Measurements from ENCODE around the gene LCNL1. TPM values are rescaled to one million over a fixed set of nuclear protein-coding genes. Genes with fewer than 3 reads are reported as not detected.

Gene LCNL1
- total RNA-seq, 1 experiment from 2014 or later, result 0.82 TPM

- in situ Hi-C loops (cut with HindIII; ENCODE audit: low pct_unique_long_range_greater_than_20kb, low sequenced_read_pairs) (no loop called here), intact Hi-C loops (cut with micrococcal nuclease; ENCODE audit: unreplicated experiment) (no loop called here)
- TF ChIP-seq SIN3A (IDR thresholded peaks at IDR 0.05; ENCODE audit: borderline replicate concordance, insufficient read depth, low read depth, low read length) (no peak), TCF7L2 (IDR thresholded peaks at IDR 0.05; ENCODE audit: low read depth, low read length) (no peak), REST (IDR thresholded peaks at IDR 0.05; ENCODE audit: insufficient read depth in 1 of 2, low read depth in 2 of 2, low read length in 1 of 2) (no peak), CTCF (IDR thresholded peaks at IDR 0.05) (no peak), POLR2AphosphoS5 (IDR thresholded peaks at IDR 0.05; ENCODE audit: low read depth, low read length) (no peak)
- H3K9me3 ChIP-seq (ENCODE audit: control insufficient read depth, insufficient read depth, low read depth, low read length), result no peaks in the 10 kb centered on the region
- DNase-seq (ENCODE audit: low read depth, low spot score) (no peak), ATAC-seq (peak; percentile 19; the same call in 1 of the 2 replicates)
- H3K27me3 ChIP-seq (ENCODE audit: control insufficient read depth, insufficient read depth, low read length), result no peaks in the 10 kb centered on the region
- POLR2A ChIA-PET, result interaction anchor here (0.7 kb wide), 1 partner anchor 90 kb away, joined by 4 read pairs; no protein-coding TSS in a partner anchor
- peak overlapping the region; percentile 44 for H3K27ac ChIP-seq (ENCODE audit: low read length)
- peaks cover 17% of the 10 kb centered on the region for H3K4me1 ChIP-seq (ENCODE audit: control insufficient read depth, insufficient read depth, low read length)
- H3K4me3 ChIP-seq (ENCODE audit: low read depth in 2 of 2, low read length in 2 of 2), result peak overlapping the region; percentile 17 to 31
- no peaks in the 10 kb centered on the region; the same call in 1 of the 2 replicates for H3K36me3 ChIP-seq (ENCODE audit: control insufficient read depth, insufficient read depth, low read length)
- CTCF ChIA-PET, result interaction anchor here (0.7 kb wide), 1 partner anchor 48 kb away, joined by 4 read pairs; no protein-coding TSS in a partner anchor
- no TSS peak for BruUV-seq (replicated peaks)
Measured at GRCh38 chr9:136995772-136996311, 13.0 kb downstream of the LCNL1 start.

GRCh38 chr9:136996361-136997292 lies 13.8 kb downstream of the LCNL1 start, which contains the start of gene CLIC3:
Gene CLIC3 (minus strand): TSS chr9:136996568. CDS start chr9:136996543, 25 bp downstream.
- CTCF ChIA-PET, result interaction anchor here (0.7 kb wide), 2 partner anchors 33 to 49 kb away, joined by 3 to 4 read pairs; no protein-coding TSS in a partner anchor
- DNase-seq (ENCODE audit: low read depth, low spot score) (no peak), ATAC-seq (peak; percentile 40)
- no TSS peak for BruUV-seq (replicated peaks)
- Histone ChIP-seq H3K27me3 (ENCODE audit: control insufficient read depth, insufficient read depth, low read length) (no peaks in the 10 kb centered on the region), H3K9me3 (ENCODE audit: control insufficient read depth, insufficient read depth, low read depth, low read length) (no peaks in the 10 kb centered on the region), H3K4me1 (ENCODE audit: control insufficient read depth, insufficient read depth, low read length) (peaks cover 14% of the 10 kb centered on the region), H3K27ac (ENCODE audit: low read length) (peak within 1 kb of the TSS; percentile 44), H3K36me3 (ENCODE audit: control insufficient read depth, insufficient read depth, low read length) (no peaks in the 10 kb centered on the region; the same call in 1 of the 2 replicates), H3K4me3 (ENCODE audit: low read depth in 2 of 2, low read length in 2 of 2) (peak within 1 kb of the TSS; percentile 17 to 31)
- POLR2A ChIA-PET, result no interaction called here
- intact Hi-C loops (cut with micrococcal nuclease; ENCODE audit: unreplicated experiment), result no loop called here
- in situ Hi-C loops (cut with HindIII; ENCODE audit: low pct_unique_long_range_greater_than_20kb, low sequenced_read_pairs), result no loop called here
- TF ChIP-seq TCF7L2 (IDR thresholded peaks at IDR 0.05; ENCODE audit: low read depth, low read length) (no peak), POLR2AphosphoS5 (IDR thresholded peaks at IDR 0.05; ENCODE audit: low read depth, low read length) (0 out of 2 replicates have a peak, but pooled peaks have one; percentile 19)

Data from Panc1 (cell line).